Measurements from ENCODE around the gene HBA2. TPM values are rescaled to one million over a fixed set of nuclear protein-coding genes. Genes with fewer than 3 reads are reported as not detected.
"Not testable (repeated sequence)": the region's sequence is repeated elsewhere in the genome, so short reads cannot be mapped to it uniquely, and the experiment has no call there.

HBA2 gene
- total RNA-seq, 6 experiments from 2014 or later: 17.8 to 522 (median 55.9) TPM

GRCh38 chr16:175011-175949, 2.6 kb downstream of the HBA2 start:
- ATAC-seq (peak in 1 of 4 donors; percentile 6), DNase-seq (no peak)
- intact Hi-C loops (cut with DNase I): no loop called here
- WGBS (ENCODE audit: insufficient coverage, low coverage, low lambda C conversion rate, missing lambda C conversion rate): 19% methylated on average over 8 of the region's 8 CpGs
- H3K4me3 ChIP-seq: no peak overlapping the region
- TF ChIP-seq CTCF (IDR thresholded peaks at IDR 0.05) (no peak), POLR2A (IDR thresholded peaks at IDR 0.05) (no peak)
- H3K27ac ChIP-seq: no peak overlapping the region
- H3K27me3 ChIP-seq: peaks cover 4 to 20% of the 10 kb centered on the region in 2 donors
- no peaks in the 10 kb centered on the region for H3K9me3 ChIP-seq
- no peaks in the 10 kb centered on the region for H3K36me3 ChIP-seq
- H3K4me1 ChIP-seq: peaks cover 0 to 4% (median 0%) of the 10 kb centered on the region in 4 donors

DNA sequence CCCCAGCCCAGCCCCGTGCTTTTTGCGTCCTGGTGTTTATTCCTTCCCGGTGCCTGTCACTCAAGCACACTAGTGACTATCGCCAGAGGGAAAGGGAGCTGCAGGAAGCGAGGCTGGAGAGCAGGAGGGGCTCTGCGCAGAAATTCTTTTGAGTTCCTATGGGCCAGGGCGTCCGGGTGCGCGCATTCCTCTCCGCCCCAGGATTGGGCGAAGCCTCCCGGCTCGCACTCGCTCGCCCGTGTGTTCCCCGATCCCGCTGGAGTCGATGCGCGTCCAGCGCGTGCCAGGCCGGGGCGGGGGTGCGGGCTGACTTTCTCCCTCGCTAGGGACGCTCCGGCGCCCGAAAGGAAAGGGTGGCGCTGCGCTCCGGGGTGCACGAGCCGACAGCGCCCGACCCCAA, 3.3 kb downstream of the HBA2 start:
- DNase-seq; H3K27ac ChIP-seq; H3K4me3 ChIP-seq; ATAC-seq; H3K9me3 ChIP-seq; H3K36me3 ChIP-seq; intact Hi-C loops (cut with DNase I); H3K4me1 ChIP-seq: not testable (repeated sequence)
- no CpG with 5 or more reads among the region's 39 CpGs for WGBS (ENCODE audit: insufficient coverage, low coverage, low lambda C conversion rate, missing lambda C conversion rate)
- peaks cover 4 to 16% of the 10 kb centered on the region in 2 donors for H3K27me3 ChIP-seq

DNA sequence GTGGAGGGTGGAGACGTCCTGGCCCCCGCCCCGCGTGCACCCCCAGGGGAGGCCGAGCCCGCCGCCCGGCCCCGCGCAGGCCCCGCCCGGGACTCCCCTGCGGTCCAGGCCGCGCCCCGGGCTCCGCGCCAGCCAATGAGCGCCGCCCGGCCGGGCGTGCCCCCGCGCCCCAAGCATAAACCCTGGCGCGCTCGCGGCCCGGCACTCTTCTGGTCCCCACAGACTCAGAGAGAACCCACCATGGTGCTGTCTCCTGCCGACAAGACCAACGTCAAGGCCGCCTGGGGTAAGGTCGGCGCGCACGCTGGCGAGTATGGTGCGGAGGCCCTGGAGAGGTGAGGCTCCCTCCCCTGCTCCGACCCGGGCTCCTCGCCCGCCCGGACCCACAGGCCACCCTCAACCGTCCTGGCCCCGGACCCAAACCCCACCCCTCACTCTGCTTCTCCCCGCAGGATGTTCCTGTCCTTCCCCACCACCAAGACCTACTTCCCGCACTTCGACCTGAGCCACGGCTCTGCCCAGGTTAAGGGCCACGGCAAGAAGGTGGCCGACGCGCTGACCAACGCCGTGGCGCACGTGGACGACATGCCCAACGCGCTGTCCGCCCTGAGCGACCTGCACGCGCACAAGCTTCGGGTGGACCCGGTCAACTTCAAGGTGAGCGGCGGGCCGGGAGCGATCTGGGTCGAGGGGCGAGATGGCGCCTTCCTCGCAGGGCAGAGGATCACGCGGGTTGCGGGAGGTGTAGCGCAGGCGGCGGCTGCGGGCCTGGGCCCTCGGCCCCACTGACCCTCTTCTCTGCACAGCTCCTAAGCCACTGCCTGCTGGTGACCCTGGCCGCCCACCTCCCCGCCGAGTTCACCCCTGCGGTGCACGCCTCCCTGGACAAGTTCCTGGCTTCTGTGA, 4.1 kb downstream of the HBA2 start, which contains the start of gene HBA1:
Gene HBA1, plus strand, starts transcription at position 204 of the 906 bp plus-strand sequence. Its CDS starts 37 bp downstream, at position 241.
- WGBS (ENCODE audit: insufficient coverage, low coverage, low lambda C conversion rate, missing lambda C conversion rate): 0% methylated on average over 10 of the region's 88 CpGs
- ATAC-seq; H3K4me3 ChIP-seq; H3K36me3 ChIP-seq; H3K27ac ChIP-seq; intact Hi-C loops (cut with DNase I); H3K9me3 ChIP-seq; DNase-seq: not testable (repeated sequence)
- peaks cover 0 to 16% (median 4%) of the 10 kb centered on the region in 4 donors for H3K4me1 ChIP-seq
- peaks cover 0 to 16% of the 10 kb centered on the region in 2 donors for H3K27me3 ChIP-seq

DNA sequence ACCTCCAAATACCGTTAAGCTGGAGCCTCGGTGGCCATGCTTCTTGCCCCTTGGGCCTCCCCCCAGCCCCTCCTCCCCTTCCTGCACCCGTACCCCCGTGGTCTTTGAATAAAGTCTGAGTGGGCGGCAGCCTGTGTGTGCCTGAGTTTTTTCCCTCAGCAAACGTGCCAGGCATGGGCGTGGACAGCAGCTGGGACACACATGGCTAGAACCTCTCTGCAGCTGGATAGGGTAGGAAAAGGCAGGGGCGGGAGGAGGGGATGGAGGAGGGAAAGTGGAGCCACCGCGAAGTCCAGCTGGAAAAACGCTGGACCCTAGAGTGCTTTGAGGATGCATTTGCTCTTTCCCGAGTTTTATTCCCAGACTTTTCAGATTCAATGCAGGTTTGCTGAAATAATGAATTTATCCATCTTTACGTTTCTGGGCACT, 4.7 kb downstream of the HBA2 start:
- TF ChIP-seq POLR2A (IDR thresholded peaks at IDR 0.05) (no peak), CTCF (IDR thresholded peaks at IDR 0.05) (no peak)
- Histone ChIP-seq H3K36me3 (no peaks in the 10 kb centered on the region), H3K27me3 (peaks cover 0 to 16% of the 10 kb centered on the region in 2 donors), H3K4me1 (peaks cover 0 to 16% (median 4%) of the 10 kb centered on the region in 4 donors), H3K4me3 (no peak overlapping the region), H3K9me3 (no peaks in the 10 kb centered on the region), H3K27ac (no peak overlapping the region)
- no peak for ATAC-seq
- 5% methylated on average over 8 of the region's 13 CpGs for WGBS (ENCODE audit: insufficient coverage, low coverage, low lambda C conversion rate, missing lambda C conversion rate)
- intact Hi-C loops (cut with DNase I): no loop called here
- no peak for DNase-seq

DNA sequence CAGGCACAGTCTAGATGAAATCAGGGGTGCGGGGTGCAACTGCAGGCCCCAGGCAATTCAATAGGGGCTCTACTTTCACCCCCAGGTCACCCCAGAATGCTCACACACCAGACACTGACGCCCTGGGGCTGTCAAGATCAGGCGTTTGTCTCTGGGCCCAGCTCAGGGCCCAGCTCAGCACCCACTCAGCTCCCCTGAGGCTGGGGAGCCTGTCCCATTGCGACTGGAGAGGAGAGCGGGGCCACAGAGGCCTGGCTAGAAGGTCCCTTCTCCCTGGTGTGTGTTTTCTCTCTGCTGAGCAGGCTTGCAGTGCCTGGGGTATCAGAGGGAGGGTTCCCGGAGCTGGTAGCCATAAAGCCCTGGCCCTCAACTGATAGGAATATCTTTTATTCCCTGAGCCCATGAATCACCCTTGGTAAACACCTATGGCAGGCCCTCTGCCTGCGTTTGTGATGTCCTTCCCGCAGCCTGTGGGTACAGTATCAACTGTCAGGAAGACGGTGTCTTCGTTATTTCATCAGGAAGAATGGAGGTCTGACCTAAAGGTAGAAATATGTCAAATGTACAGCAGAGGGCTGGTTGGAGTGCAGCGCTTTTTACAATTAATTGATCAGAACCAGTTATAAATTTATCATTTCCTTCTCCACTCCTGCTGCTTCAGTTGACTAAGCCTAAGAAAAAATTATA, 5.4 kb downstream of the HBA2 start:
- TF ChIP-seq CTCF (IDR thresholded peaks at IDR 0.05): no peak
- no peak for TF ChIP-seq POLR2A (IDR thresholded peaks at IDR 0.05)
- Histone ChIP-seq H3K27ac (no peak overlapping the region), H3K27me3 (peaks cover 0 to 16% of the 10 kb centered on the region in 2 donors), H3K9me3 (no peaks in the 10 kb centered on the region), H3K4me1 (peaks cover 0 to 16% (median 4%) of the 10 kb centered on the region in 4 donors), H3K4me3 (no peak overlapping the region), H3K36me3 (no peaks in the 10 kb centered on the region)
- intact Hi-C loops (cut with DNase I): no loop called here
- ATAC-seq: no peak
- WGBS (ENCODE audit: insufficient coverage, low coverage, low lambda C conversion rate, missing lambda C conversion rate): 59% methylated on average over 5 of the region's 11 CpGs
- no peak for DNase-seq
